GM21423 (cell line): ENCODE measurements around the gene HOXA9.

ENCODE experiments used
- ATAC-seq: cut with Tn5 transposase; IDR thresholded peaks from one replicate; pipeline ENCODE4 v1.9.1; 2021; ENCODE audit warnings: mild to moderate bottlenecking, moderate library complexity; ENCODE audit not compliant: unreplicated experiment

Gene HOXA9

DNA sequence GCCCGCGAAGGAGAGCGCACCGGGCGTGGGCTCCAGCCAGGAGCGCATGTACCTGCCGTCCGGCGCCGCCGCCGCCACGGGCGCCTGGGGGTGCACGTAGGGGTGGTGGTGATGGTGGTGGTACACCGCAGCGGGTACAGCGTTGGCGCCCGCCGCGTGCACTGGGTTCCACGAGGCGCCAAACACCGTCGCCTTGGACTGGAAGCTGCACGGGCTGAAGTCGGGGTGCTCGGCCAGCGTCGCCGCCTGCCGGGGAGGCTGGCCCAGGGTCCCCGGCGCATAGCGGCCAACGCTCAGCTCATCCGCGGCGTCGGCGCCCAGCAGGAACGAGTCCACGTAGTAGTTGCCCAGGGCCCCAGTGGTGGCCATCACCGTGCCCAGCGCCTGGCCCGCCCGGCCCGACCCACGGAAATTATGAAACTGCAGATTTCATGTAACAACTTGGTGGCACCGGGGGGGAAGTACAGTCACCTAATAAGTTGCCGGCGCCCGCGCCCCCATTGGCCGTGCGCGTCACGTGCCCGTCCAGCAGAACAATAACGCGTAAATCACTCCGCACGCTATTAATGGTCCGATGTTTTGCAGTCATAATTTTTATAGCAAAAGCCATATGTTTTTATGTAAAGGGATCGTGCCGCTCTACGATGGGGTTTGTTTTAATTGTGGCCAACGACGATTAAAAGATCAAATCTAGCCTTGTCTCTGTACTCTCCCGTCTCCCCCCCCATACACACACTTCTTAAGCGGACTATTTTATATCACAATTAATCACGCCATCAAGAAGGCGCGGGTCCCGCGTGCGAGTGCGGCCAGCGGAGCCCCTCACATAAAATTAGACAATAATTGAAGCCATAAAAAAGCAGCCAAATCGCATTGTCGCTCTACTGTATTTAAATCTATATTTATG, at the start of gene HOXA9:
HOXA9 (minus strand) TSS at position 449 of the 907 bp plus-strand sequence; CDS start at position 369, 80 bp downstream.
- no peak for ATAC-seq

DNA sequence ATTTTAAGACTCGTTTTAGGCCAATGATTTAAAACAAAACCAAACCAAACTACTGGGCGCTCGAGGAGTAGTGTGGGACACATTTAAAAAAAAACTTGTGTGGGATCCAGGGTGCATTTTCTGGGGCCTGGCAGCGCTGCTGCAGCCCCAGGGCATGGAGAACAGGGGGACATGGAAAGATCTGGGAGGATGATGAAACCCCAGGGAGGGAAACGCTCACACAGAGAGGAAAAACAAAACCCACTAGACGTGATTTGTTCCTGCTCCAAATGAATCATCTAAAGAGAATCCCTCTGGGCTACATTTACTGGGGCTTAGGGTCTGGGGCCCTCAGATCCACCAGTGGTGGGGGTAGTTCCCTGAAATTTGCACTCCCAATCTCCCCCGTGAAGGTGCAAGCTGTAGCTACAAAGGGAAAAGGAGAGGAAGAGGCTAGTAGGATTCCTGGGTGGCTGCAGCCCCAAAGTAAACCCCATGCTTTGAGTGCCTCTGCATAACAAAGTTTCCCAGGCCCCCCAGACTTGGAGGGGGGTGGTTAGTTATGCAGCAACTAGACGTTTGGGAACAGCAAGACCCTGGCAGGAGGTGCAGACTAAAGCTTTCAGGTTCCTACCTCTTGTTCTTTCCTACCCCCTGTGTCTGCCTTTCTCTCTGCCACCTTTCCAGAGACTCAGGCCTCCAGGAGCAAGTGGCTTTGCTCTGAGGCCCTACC, 49.1 kb upstream of the HOXA9 start:
- ATAC-seq = no peak

DNA sequence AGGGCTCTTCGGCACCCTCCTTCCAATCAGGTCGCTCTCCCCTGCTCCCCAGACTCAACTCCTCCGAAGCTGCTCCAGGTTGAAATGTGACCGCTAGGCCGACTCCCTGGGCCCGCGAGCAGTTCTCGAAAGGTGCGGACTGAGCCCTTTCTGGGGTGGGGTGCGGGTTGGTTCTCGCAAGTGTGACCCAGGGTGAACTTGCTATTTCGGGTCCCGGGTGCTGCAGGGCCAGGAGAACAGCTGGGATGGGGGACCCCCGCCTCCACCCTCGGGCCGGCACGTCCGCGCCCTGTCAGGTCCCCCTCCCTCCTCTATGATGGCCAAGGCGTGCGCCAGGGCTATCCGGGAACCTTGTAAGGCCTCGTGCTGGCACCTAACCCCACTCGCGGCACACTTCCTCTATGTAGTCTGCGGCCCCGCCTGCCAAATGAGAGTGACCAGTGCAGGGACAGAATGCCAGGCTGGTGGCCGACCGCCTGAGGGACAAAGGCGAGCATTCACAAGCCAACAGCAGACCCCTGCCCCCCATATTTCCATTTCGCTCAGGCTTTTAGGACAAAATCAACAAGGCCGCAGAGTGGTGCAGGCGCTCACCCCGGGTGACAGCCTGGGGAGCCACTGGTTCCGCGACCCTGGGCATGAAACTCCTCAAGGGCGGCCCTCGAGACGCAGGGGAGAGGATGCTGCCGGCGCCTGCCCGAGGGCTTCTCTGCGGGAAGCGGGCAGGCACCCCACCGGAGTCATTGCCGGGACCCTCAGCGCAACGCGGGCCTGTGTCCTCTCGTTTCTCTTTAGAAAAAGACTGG, 48.3 kb upstream of the HOXA9 start:
- no peak for ATAC-seq

DNA sequence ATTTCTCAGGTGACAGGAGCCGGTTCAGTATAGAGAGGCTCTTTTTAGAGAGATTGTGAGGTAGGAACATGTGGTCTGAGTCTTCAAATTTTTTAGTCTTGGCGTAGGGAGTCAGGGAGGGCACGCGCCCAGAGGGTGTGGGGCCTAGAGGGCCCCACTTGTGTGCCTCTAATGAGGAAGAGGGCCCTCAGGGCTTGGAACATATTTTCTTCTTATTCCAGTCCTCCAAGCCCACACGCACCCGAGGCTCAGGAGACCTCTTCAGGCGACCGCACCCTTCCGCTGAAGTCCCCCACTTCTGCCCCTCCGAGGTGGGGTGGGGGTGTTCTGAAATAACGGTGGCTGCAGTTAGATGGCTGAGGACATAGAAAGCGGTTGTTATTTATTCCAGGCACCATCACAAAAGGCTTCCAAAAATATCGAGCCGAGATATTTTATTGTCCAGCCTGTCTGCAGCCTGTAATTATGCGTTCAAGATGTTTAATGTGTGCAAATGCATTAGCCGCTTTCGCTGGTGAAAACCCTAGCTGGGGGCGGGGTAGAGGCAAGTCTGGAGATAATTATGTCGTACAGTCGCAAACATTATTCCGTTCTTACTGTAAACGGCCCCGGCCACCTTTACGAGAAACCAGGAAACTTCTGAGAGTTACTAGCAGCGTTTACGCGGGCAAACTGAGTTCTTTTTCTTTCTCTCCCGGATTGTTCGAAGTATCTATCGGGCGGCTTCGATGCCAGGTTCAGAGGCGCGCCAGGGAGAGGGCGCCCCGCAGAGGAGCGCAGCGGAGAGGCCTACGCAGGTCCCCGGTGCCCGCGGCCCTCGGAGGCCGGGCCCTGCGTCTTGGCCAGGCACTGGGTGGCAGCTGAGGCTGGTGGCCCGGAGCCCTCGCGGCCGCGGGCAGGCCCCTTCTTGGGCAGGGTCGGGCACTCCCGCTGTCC, 47.4 kb upstream of the HOXA9 start:
- no peak for ATAC-seq

DNA sequence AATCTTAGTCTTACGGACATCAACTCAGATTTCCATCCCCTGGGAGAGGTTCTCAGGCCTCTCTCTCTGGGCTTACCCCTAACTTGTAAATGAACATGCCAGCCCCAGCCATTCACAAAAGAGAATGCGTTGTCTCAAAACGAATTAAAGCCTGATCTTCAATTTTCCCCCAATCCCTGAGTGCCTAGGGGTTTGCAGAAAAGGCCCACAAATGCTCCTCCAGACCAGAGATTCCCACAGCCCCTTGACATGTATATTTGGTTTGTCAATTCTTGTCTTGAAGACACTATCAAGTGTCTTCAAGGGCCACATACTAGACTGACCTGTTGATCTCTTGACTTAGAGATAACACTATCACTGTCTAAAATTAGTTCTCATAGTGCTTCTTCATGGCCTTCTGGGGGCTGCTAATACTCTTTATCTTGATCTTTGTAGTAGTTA, 46.4 kb upstream of the HOXA9 start:
- ATAC-seq = no peak

DNA sequence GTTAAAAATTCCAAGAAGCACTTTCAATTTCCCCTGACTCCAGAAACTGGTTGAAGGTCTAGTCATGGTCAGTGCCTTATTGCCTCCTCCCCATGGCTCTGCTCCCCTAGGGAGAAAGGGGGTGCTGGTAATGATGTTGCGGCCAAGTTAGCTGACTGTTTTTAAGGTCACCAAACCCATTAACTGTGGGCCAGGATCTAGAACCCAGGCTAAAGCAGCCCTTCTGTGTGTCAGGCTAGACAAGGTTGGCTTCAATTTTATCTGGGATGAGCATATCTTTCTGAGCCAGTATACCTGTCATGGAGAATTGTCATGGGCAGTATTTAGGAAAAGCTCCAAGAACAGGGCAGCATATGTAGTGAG, 45.7 kb upstream of the HOXA9 start:
- ATAC-seq = no peak

DNA sequence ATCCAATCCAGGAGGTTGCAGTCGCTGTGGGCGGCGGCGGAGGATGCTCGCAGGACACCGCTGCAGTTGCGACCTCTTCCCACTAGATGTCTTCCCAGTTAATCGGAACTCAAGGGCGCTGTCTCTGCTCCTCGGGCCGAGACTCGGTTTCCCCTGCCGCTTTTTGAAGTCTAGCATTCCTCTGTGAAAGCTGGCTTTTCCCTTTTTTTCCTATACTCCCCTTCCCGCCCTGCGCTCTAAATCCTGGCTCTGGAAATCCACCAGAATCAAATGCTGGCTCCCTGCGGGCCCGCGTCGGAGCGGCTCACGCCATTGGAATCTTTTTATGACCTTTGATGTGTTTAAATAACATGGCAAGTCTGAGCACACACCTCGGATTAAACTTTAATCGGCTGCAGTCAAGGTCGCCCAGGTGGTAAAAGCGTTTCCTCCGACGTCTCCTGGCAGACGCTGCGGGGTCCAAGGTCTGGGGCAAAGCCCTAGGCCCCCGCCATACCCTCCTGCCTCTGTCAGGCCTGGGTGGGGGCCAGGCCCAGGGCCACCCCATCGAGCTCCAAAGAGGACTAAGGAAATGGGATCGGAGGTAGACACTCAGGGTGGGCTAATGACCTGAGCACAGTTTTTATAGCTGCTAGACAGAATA, 45.2 kb upstream of the HOXA9 start:
- ATAC-seq = no peak

DNA sequence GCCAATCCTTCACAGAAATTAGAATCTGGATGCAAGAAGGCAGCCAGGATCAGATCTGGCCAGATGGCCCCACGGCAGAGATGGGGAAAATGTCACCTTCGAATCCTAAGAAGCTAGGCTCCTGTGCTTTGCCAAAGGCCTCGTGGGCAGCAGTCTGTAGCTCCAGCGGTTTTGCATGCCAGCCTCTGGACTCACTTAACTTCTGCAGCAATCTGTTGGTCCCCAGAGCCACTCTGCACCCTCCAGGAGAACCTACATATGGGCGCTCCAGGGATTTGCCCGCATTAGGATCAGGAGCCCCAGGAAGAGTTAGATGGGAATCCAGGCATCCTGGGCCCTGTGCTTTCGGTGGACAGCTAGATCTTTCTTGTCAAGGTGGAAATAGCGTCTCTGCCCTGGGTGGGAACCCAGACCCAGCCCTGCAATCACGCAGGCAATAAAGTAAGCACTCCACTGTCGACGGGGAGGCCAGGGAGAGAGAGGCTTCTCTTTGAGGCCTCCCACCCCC, 44.6 kb upstream of the HOXA9 start:
- ATAC-seq = no peak

DNA sequence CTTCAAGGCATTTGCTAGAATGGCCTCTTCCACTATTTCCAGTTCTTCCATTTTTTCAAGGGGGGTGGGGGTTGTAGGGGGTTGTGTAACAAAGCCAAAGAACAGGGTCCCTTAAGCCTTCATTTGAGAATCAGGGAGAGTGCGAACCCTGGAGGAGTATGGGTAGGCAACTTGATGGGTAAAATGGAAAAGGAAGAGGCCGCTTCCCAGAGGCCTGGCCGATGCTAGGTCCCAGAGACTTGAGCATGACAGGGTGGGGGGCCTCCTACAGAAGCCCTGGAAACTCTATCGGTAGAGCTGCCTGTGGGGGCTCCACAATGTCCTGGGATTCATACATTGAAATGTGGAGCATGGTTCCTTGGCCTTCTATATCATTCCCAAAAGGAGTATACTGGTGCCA, 43.7 kb upstream of the HOXA9 start:
- ATAC-seq = no peak

DNA sequence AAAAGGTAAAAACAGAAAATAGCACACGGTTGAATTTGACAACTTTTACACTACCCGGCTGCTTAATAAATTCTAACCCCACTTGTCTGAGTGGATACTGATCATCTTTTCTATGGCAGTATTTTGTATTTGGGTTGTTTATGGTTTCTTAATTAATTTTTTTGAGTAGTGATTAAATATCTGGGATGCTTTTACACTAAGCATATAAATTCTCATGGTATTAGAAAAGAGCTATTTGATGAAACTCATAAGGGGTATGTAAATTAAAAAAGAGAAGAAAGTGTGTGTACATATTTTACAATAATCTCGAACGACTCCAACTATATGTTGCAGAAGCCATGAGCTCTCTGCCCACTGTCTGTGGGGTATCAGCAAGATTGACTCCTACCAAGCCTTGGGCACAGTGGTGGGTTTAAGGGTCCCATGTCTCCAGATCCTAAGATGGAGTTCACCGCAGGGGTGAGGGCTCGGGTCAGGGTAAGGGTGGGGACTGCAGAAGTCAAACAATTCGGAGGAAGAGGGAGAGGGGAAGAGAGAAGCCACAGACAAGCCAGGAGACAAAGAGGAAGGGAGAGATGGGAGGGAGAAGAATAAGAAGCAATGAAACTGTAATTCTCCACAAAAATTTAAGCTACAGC, 42.1 kb upstream of the HOXA9 start:
- ATAC-seq = no peak

DNA sequence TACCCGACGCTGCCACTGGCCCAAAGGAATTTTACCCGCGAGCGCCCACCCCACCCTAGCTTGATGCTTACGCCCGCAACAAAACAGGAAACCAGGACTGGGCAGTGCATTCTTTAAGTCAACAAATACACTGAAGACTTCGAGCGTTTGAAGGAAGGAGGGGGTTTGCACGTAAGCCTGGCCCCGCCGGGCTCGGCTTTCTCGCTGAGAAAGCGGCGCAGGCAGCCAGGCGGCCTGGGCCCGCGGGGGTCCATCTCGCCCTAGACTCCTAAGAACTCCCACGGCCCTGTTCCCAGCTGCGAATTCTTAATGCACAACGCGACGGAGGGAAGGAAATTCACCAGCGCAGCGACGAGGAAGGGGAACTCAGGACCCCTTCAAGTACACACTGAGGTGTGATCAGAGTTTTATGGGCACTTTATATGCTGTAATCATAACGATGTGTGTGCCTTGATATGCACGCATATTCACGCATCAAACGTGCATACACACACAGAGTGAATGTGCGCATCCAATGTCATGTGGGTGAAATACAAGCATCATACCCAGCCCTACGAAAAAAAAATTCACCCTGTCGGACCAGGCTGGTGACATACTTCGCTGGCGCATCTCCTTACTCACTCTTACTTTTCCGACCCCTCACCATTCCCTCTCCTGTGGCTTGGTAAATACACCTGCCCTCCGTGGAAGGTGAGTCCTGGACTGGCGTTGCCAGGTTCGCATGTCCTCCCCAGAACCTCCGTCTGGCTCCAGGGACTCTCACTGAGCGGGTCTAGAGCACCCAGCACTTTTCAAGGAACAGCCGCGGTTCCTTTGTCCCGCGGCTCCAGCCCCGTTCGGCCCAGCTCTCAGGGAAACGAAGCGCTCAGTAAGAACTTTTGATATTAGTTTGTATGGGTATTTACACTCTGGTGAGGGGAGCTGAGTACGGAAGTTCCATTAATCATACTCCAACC, 40.3 kb upstream of the HOXA9 start:
- ATAC-seq = no peak

DNA sequence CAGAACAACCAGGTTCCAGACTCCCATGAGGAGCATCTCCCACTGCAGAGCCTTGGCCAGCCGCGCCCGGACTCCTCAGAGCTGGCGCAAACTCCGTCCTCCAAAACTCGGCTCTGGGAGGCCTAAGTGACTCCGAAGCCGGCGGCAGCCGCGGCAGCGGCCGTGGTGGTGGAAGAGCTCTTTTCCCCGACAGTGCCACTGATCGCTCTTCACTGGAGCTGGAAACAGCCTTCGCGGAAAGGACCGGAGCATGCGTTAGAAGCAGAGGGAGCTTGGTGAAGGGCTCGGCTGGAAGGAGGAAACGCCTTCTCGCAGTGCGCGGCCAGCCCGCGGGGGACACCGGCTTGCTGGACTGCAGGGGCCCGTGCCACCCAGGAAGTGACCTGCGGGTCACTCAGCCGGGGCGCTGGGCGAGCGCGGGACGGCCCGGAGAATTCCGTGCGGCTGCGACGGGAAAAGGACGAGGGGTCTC, 39.5 kb upstream of the HOXA9 start:
- no peak for ATAC-seq

DNA sequence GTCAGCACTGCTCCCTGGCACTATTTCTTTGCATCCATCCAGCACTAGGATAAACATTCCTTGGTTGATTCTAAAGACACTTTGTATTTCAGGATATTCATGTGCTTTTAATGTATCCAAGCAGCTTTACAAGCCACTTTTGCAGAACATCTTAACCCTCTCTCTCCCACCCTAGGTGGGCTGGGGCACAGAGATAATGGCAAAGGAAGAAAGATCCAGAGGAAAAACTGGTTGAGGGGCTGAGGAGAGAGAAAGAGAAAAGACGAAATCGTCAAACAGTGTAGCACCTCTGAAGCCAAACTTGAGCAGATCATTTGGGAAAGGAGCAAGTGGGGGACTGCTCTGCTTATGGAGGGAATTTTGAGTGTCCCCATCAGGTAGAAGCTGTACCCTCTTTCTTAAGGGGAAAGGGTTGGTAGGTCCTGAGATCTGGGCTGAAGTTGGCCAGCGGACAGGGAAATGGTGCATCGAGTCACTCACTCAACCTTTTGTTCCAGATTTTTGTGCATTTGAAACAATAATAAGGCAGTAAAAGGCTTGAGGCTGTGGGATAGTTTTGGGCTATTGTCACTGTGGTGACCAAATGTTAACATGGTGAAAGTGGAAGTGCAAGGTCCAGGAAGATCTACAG, 38.7 kb upstream of the HOXA9 start:
- no peak for ATAC-seq

DNA sequence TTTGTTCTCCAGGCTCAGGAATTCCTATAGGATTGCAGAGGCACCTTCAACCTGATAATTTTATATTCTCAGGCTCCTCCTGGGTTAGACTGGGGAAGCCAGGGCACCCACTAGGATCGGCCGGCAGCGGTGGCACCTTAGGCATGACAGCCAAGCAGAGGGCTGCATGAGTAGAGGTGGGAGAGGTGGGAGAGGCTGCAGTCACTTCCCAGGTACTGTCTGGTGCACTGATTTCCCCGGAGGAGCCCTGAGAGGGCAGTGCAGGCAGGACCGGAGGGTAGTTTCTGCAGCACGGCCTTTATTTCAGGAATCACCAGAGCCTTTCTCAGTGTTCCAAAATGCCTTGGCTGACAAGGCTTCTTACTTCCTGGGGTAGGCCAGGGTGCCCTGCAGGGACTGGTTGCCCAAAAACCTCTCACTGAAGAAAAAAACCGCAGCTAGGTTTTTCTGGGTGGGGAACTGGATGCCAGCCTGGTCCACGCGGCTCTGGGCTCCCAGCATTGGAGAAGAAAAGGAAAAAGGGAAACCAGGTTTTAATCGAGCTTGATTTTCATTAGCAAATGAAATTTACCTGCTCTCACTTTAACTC, 38.1 kb upstream of the HOXA9 start:
- ATAC-seq = no peak

DNA sequence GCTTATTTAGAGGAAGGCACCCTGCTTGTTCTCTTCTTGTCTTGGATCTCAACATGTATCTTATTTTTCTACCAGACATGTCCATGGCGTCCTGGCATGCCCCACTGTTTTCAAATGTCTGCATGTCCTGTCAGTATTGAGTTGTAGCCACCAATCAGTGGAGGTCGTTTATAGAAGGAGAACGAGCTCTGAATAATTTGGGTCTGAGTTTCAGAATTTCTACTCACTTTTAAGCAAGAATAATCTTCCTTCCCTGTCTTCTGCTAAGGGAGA, 37.5 kb upstream of the HOXA9 start:
- ATAC-seq = no peak

DNA sequence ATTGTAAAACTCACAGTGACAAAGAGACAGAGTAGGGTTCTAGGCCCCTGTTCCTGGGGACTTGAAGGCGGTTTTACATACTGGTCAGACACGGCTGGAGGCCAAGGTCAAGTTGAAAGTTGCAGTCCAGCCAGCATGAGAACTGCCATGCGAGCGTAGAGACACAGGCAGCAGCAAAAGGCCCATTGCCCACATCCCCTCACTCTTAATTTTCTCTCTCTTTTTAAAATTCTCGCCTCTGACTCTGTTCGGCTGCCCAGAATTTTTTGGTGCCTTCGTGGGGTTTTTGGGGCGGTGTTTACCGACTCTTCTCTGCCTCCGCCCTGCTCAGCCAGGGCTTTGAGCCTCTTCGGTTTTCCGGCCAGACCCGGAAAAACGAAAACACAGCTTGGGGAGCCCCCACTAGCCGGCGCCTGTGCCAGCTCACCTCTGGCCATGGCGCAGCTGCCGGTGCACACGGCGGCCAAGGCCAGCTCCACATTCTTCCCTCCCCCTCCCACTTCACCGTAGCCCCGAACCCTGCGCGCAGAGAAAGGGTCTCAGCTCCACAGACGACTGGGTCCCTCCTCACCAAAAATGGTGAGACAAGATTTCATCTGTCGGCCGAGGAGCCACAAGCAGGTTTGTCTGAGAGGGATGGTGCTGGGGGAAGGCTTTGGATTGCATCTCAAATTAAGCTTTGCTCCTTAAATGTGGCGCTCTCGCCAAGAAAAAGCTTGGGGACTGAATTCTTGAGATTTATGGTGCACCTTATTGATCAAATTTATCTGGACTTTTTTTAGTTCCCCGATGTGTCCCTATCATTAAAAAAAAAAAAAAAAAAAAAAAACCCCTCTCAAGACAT, 36.9 kb upstream of the HOXA9 start:
- ATAC-seq = no peak
